ENCODE measurements around the gene COPG1.

COPG1 gene

GRCh38 chr3:129315998-129316247 is 66.5 kb downstream of the COPG1 start:
- no peak for FAIRE-seq

DNA sequence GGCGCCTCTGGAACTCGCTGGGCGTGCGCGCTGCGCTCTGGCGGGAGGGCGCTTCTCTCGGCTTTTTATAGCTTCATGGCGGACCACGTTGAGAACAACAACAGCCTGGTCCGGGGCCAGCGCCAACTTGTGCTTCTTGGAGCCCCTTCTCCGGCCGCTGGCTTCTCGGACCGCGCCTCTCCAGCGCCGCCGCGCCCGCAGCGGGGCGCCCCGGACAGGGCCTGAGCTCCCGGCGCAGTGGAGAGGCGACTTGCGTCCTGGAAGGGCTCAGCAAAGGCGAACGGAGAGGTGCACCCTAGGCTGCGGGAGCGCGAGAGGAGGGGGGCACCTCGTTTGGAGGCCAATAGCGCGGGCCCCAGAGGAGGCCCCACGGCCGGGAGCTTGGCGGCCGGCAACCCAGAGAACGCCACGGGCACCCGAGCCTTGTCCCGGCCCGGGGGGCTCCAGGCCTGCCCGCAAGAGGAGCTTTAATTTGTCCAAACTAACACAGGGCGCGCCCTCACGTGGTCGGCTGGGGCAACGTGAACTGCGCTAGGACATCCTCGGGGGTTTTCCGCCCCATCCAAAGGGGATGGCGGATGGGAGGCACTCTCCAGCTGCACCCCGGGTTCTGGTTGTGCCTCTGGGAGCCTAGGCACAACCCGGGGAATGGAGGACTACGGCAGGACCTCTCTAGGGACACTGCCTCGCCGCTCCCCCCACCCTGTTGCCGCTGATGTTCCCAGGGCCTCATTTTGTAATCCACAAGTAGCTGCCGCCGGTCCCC is 67.0 kb downstream of the COPG1 start:
- FAIRE-seq, result no peak

- FAIRE-seq, result no peak
Measured at GRCh38 chr3:129317014-129317771, 67.8 kb downstream of the COPG1 start.

- no peak for FAIRE-seq
Measured at GRCh38 chr3:129317848-129318247, 68.4 kb downstream of the COPG1 start.

GRCh38 chr3:129318921-129319320 is 69.5 kb downstream of the COPG1 start:
- FAIRE-seq, result no peak

- no peak for FAIRE-seq
Measured at GRCh38 chr3:129320261-129320660, 70.9 kb downstream of the COPG1 start.

DNA sequence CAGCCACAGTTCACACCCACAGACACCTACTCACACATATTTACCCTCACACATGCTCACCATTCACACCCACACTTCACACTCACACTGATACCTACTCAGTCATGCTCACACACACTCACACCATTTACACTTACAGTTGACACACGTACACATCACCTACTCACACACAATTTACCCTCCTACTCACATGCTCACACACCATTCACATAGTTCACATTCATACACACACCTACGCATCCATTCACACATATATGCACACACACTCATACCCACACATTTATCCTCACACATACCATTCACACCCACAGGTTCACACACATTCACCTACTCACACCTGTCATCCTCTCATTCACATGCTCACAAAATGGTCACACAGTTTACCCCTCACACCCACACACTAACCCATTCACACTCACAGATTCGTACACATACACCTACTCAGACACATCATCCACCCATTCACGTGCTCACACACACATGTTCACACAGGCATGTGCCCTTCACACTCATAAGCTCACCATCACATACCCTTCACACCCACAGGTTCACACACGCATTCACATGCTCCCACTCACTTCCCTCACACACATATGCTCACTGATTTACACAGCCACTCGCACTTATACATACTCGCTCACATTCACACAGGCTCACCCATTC is 71.5 kb downstream of the COPG1 start:
- no peak for FAIRE-seq

GRCh38 chr3:129321887-129322286 is 72.5 kb downstream of the COPG1 start:
- no peak for FAIRE-seq

GRCh38 chr3:129323651-129324294 is 74.4 kb downstream of the COPG1 start:
- FAIRE-seq, result no peak

GRCh38 chr3:129324855-129325254 is 75.4 kb downstream of the COPG1 start:
- FAIRE-seq, result no peak

GRCh38 chr3:129325383-129325782 is 76.0 kb downstream of the COPG1 start:
- no peak for FAIRE-seq

GRCh38 chr3:129326138-129326537 is 76.7 kb downstream of the COPG1 start:
- no peak for FAIRE-seq

DNA sequence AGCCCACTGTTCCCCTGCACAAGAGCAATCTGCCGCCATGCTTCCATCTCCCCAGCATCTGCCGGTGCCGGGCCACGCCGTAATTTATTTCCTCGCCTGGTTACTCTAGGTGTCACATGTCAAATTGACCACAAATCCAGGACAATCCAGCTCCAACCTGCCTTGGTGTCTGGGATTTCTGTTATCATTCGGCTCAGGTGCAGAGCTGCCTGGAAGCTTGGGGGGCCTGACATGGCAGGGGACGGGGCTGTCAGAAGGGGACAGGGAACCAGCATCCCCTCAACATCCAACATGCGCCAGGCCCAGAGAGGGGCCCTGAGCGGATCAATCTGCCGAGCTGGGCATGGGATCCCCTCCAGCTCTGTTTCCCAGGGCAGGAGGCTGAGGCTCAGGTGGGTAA is 77.2 kb downstream of the COPG1 start:
- no peak for FAIRE-seq

Data from colon (tissue), 2 donors.